A673 (cell line): ENCODE data around the gene CTDNEP1. TPM values are rescaled to one million over a fixed set of nuclear protein-coding genes. Genes with fewer than 3 reads are reported as not detected.
A peak's percentile ranks its signal among the peaks of the same experiment; 100 is the strongest.
"Not testable (repeated sequence)": the region's sequence is repeated elsewhere in the genome, so short reads cannot be mapped to it uniquely, and the experiment has no call there.

Source experiments
- BruUV-seq: library from RNA; stranded (reverse); fragments of 400-500 nt; replicated peaks from 2 replicates; lab custom pipeline; 2021; lab: Mats Ljungman, UMichigan
- CTCF ChIA-PET: fragments of 300-600 bp; sonication (Branson Sonifier 250); formaldehyde crosslinking; loops from one replicate; lab custom pipeline; 2022; ENCODE audit warnings: antibody characterized with exemption; lab: Charles Lee
- POLR2A ChIA-PET: fragments of 300-600 bp; sonication (Branson Sonifier 250); formaldehyde crosslinking; loops from one replicate; lab custom pipeline; 2022; ENCODE audit warnings: antibody characterized with exemption; ENCODE audit not compliant: low non-redundant PET; lab: Charles Lee
- DNase-seq: peaks from one replicate; pipeline ENCODE4 v3.0.0-alpha.2; 2015; ENCODE audit warnings: low spot score
- H3K27ac ChIP-seq: fragments of 200-600 bp; sonication (generic); 2 replicates; pipeline ENCODE4 v1.5.1; 2016; ENCODE audit warnings: mixed run types, low read depth, mild to moderate bottlenecking, mixed read lengths, antibody characterized with exemption, low read length; ENCODE audit not compliant: poor library complexity, severe bottlenecking
- H3K27me3 ChIP-seq: fragments of 200-600 bp; sonication (generic); replicated peaks from 2 replicates; pipeline ENCODE4 v1.6.1; 2017; ENCODE audit warnings: mixed run types, low read depth, mild to moderate bottlenecking, mixed read lengths, antibody characterized with exemption, low read length; ENCODE audit not compliant: insufficient read depth, poor library complexity
- H3K36me3 ChIP-seq: fragments of 200-600 bp; sonication (generic); 2 replicates; pipeline ENCODE4 v1.6.1; 2016; ENCODE audit warnings: mixed run types, mild to moderate bottlenecking, mixed read lengths, antibody characterized with exemption, low read length; ENCODE audit not compliant: insufficient read depth, poor library complexity, severe bottlenecking
- H3K4me1 ChIP-seq: fragments of 200-600 bp; sonication (generic); 2 replicates; pipeline ENCODE4 v1.6.1; 2017; ENCODE audit warnings: mixed run types, mild to moderate bottlenecking, mixed read lengths, antibody characterized with exemption, low read length; ENCODE audit not compliant: insufficient read depth, poor library complexity, severe bottlenecking
- H3K4me3 ChIP-seq: fragments of 200-600 bp; sonication (generic); 2 replicates; pipeline ENCODE4 v1.5.1; 2016; ENCODE audit warnings: low read depth, mixed run types, mild to moderate bottlenecking, mixed read lengths, low read length; ENCODE audit not compliant: poor library complexity, severe bottlenecking
- H3K9me3 ChIP-seq: fragments of 200-600 bp; sonication (generic); 2 replicates; pipeline ENCODE4 v1.6.1; 2016; ENCODE audit warnings: mixed run types, low read depth, mild to moderate bottlenecking, mixed read lengths, antibody characterized with exemption, low read length; ENCODE audit not compliant: poor library complexity, severe bottlenecking
- EZH2 ChIP-seq: fragments of 200-600 bp; sonication (generic); IDR thresholded peaks from 2 replicates; pipeline ENCODE4 v1.6.1; 2017; ENCODE audit warnings: borderline replicate concordance, low read depth, mild to moderate bottlenecking, mixed read lengths, antibody characterized with exemption, low read length; ENCODE audit not compliant: poor library complexity, severe bottlenecking
- intact Hi-C: fragments of 100-400 bp; cut with micrococcal nuclease; formaldehyde crosslinking; loops from one replicate; pipeline ENCODE4 v1.10.0; 2022; ENCODE audit not compliant: unreplicated experiment
- total RNA-seq: library from RNA; stranded (reverse); gene quantifications from 2 replicates; pipeline ENCODE4 v1.2.3, GENCODE V29; 2021
- TF ChIP-seq, protein P1 (sequence below): fragments of 300-800, 200-600 bp; sonication (generic); conservative IDR thresholded peaks from 2 replicates; pipeline ENCODE4 v1.5.1; 2017; ENCODE audit warnings: low read depth, mild to moderate bottlenecking, antibody characterized with exemption, low read length, moderate library complexity, mixed read lengths

Gene CTDNEP1
- total RNA-seq, 1 experiment from 2014 or later: 175 TPM

DNA sequence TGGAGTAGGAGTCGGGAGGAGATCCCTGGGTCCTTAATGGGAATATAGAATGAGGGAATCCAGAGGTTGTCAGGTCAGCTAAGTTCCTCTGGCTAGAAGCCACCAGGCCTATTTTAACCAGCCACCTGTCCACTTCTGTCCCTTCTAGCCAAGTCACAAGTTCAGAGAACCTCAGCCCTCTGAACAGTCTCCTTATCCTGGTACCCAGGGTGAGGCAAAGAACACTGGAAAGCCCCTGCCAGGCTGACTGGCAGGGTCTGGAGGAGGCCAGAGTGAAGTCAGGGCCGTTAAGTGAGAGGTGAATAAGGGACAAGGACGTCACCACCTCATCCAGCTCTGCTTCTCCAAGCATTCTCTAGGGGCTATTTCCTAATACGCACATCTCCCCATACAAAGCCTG lies 2.7 kb downstream of the CTDNEP1 start:
- DNase-seq: no peak
- peaks cover 30% of the 10 kb centered on the region for H3K36me3 ChIP-seq
- BruUV-seq: no TSS peak
- no peak overlapping the region for H3K4me3 ChIP-seq
- TF ChIP-seq, protein P1, sequence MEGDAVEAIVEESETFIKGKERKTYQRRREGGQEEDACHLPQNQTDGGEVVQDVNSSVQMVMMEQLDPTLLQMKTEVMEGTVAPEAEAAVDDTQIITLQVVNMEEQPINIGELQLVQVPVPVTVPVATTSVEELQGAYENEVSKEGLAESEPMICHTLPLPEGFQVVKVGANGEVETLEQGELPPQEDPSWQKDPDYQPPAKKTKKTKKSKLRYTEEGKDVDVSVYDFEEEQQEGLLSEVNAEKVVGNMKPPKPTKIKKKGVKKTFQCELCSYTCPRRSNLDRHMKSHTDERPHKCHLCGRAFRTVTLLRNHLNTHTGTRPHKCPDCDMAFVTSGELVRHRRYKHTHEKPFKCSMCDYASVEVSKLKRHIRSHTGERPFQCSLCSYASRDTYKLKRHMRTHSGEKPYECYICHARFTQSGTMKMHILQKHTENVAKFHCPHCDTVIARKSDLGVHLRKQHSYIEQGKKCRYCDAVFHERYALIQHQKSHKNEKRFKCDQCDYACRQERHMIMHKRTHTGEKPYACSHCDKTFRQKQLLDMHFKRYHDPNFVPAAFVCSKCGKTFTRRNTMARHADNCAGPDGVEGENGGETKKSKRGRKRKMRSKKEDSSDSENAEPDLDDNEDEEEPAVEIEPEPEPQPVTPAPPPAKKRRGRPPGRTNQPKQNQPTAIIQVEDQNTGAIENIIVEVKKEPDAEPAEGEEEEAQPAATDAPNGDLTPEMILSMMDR: no peak
- no peak for TF ChIP-seq EZH2
- H3K4me1 ChIP-seq: peaks cover 17% of the 10 kb centered on the region
- intact Hi-C loops: no loop called here
- POLR2A ChIA-PET: no interaction called here
- no peaks in the 10 kb centered on the region for H3K9me3 ChIP-seq
- no peaks in the 10 kb centered on the region for H3K27me3 ChIP-seq
- H3K27ac ChIP-seq: peak overlapping the region; percentile 47
- CTCF ChIA-PET: interaction anchor here (1.2 kb wide), 1 partner anchor 312 kb away, joined by 3 read pairs; no protein-coding TSS in a partner anchor

DNA sequence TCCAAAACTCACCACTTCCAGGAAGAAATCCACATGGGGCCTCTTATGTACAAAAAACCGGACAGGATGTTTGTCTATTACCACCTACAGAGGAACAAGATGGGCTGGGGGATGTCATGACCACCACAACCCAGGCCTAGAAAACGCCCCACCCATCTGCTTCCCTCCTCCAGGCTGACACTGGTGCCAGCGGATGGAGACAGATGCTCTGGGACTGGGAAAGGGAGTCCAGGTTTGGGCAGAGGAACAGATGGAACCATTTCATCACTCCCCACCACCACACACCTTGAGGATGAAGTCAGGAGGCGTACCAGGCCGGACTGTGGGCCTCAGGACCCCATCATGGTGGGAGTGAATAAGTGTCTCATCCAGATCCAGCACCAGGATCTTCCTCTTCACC lies 4.8 kb downstream of the CTDNEP1 start:
- POLR2A ChIA-PET: no interaction called here
- BruUV-seq: no TSS peak
- Histone ChIP-seq H3K4me1 (peaks cover 17% of the 10 kb centered on the region), H3K27ac (no peak overlapping the region), H3K9me3 (no peaks in the 10 kb centered on the region), H3K27me3 (no peaks in the 10 kb centered on the region), H3K4me3 (no peak overlapping the region), H3K36me3 (peaks cover 32% of the 10 kb centered on the region)
- no peak for DNase-seq
- TF ChIP-seq EZH2: no peak
- TF ChIP-seq, protein P1: no peak
- CTCF ChIA-PET: no interaction called here
- intact Hi-C loops: no loop called here

DNA sequence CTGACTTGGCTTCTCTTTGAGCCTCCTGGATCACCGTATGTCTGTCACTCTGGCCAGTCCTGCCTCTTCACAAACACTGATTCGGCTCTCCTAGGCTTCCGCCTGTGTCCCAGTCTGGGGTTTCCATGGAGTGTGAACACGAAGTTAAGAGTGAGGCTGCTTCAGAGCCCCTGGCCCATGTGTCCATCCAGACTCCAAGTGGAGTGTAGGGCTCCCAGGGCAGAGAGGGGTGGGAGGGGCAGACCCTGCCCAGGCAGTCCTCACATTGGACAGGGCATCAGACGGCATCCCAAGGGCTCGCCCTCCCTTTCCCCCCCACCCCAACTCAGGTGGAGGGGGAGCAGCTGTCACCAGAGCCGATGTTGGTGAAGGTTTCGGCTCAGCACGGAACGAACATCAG lies 7.7 kb downstream of the CTDNEP1 start:
- POLR2A ChIA-PET, H3K27ac ChIP-seq, H3K27me3 ChIP-seq, CTCF ChIA-PET, H3K9me3 ChIP-seq, DNase-seq, H3K4me3 ChIP-seq: not testable (repeated sequence)
- TSS peak; percentile 25 for BruUV-seq
- Histone ChIP-seq H3K36me3 (peaks cover 43% of the 10 kb centered on the region), H3K4me1 (peaks cover 23% of the 10 kb centered on the region)
- intact Hi-C loops: loop anchor here (1.0 kb wide), 1 partner anchor 7 kb away; the partner anchor contains the start of gene CTDNEP1

DNA sequence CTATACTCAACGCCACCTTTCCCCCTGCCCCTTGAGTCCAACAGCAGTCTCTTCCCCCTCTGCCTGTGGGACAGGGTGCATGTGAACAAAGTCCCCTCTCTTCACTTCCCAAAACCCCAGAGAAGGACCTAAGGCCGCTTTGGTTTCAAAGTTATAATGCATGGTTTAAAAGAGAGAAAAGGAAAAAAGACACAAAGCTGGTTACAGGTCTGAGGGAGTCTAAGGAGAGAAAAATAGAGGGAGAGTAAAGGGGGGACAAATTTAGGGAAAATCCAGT lies 8.1 kb downstream of the CTDNEP1 start:
- TF ChIP-seq EZH2: no peak
- TF ChIP-seq, protein P1: no peak
- no peaks in the 10 kb centered on the region for H3K27me3 ChIP-seq
- intact Hi-C loops: loop anchor here (1.0 kb wide), 1 partner anchor 8 kb away; the partner anchor contains the start of gene CTDNEP1
- ChIA-PET CTCF (interaction anchor here (0.8 kb wide), 1 partner anchor 23 kb away, joined by 3 read pairs; no protein-coding TSS in a partner anchor), POLR2A (no interaction called here)
- H3K36me3 ChIP-seq: peaks cover 43% of the 10 kb centered on the region
- peak overlapping the region; percentile 72 for H3K4me3 ChIP-seq
- BruUV-seq: no TSS peak
- peaks cover 23% of the 10 kb centered on the region for H3K4me1 ChIP-seq
- no peak for DNase-seq
- H3K27ac ChIP-seq: peak overlapping the region; percentile 84
- no peaks in the 10 kb centered on the region for H3K9me3 ChIP-seq
